Measurements from ENCODE around the gene LPCAT4. TPM values are rescaled to one million over a fixed set of nuclear protein-coding genes. Genes with fewer than 3 reads are reported as not detected.

LPCAT4 gene
- total and polyA plus RNA-seq, 2 of the 8 experiments (the other 6 are each of a cell fraction or from before 2014, with no cell fraction given) = 69.3 to 109 TPM

GRCh38 chr15:34334672-34335071, 32.3 kb downstream of the LPCAT4 start (continued):
- TF ChIP-seq, protein P1, sequence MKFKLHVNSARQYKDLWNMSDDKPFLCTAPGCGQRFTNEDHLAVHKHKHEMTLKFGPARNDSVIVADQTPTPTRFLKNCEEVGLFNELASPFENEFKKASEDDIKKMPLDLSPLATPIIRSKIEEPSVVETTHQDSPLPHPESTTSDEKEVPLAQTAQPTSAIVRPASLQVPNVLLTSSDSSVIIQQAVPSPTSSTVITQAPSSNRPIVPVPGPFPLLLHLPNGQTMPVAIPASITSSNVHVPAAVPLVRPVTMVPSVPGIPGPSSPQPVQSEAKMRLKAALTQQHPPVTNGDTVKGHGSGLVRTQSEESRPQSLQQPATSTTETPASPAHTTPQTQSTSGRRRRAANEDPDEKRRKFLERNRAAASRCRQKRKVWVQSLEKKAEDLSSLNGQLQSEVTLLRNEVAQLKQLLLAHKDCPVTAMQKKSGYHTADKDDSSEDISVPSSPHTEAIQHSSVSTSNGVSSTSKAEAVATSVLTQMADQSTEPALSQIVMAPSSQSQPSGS (IDR thresholded peaks at IDR 0.05; ENCODE audit: low read length) = no peak
- TF ChIP-seq CBX5 (IDR thresholded peaks at IDR 0.05; ENCODE audit: low read depth, low read length) = no peak
- TF ChIP-seq, protein P2, sequence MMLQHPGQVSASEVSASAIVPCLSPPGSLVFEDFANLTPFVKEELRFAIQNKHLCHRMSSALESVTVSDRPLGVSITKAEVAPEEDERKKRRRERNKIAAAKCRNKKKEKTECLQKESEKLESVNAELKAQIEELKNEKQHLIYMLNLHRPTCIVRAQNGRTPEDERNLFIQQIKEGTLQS (IDR thresholded peaks at IDR 0.05; ENCODE audit: insufficient read depth, low read depth, low read length) = no peak
- TF ChIP-seq BCL11A (IDR thresholded peaks at IDR 0.05; ENCODE audit: low read depth in 2 of 2, low read length in 2 of 2) = no peak
- no peak for TF ChIP-seq EZH2 (IDR thresholded peaks at IDR 0.05; ENCODE audit: low read depth, low read length, severe bottlenecking)

Data from H1 (cell line).